ENCODE results near the gene IDH2. TPM values are rescaled to one million over a fixed set of nuclear protein-coding genes. Genes with fewer than 3 reads are reported as not detected.

IDH2 gene
- polyA plus RNA-seq, 1 donor from 2014 or later: 84.7 TPM

DNA sequence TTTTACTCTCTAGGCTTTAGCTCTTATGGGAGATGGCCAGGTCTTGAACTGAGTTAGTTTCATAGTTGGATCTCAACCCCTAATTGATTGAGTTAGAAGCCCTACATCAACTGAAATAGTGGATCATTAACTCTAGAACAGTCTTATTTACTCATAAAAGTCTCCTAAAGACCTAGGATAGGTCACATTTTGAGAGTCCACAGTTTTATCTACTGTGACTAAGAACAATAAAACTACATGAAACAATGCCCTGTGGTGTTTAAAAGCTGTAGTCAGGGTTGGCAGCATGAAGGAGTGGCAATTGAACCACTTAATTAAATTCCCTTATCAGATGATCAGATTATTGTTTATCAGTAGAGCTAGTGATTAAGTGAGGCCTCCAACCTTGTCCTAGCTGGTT is 22.2 kb upstream of the IDH2 start:
- Histone ChIP-seq H3K9me2 (ENCODE audit: insufficient read depth, low read length) (no peaks in the 10 kb centered on the region), H3K4me3 (ENCODE audit: low read length) (no peak overlapping the region), H2AFZ (ENCODE audit: low read depth, low read length) (no peak overlapping the region), H3K27ac (ENCODE audit: low read length) (no peak overlapping the region), H3K36me3 (ENCODE audit: insufficient read depth, low read length) (no peaks in the 10 kb centered on the region), H3F3A (ENCODE audit: insufficient read depth, low read length, poor library complexity, severe bottlenecking) (no peaks in the 10 kb centered on the region), H3K79me2 (replicated peaks; ENCODE audit: insufficient read depth, low read length) (no peaks in the 10 kb centered on the region), H4K20me1 (ENCODE audit: insufficient read depth) (no peaks in the 10 kb centered on the region), H3K9me3 (ENCODE audit: low read length) (no peaks in the 10 kb centered on the region), H3K4me2 (ENCODE audit: low read length) (no peak overlapping the region), H3K9ac (ENCODE audit: low read length) (no peak overlapping the region), H3K27me3 (ENCODE audit: insufficient read depth, low read depth, low read length) (no peaks in the 10 kb centered on the region)
- TF ChIP-seq EP300 (conservative IDR thresholded peaks at IDR 0.05; ENCODE audit: poor library complexity, severe bottlenecking) (no peak), POLR2AphosphoS5 (IDR thresholded peaks at IDR 0.05) (no peak), SMC3 (conservative IDR thresholded peaks at IDR 0.05; ENCODE audit: poor library complexity) (no peak), EZH2 (IDR thresholded peaks at IDR 0.05; ENCODE audit: borderline replicate concordance, insufficient read depth, low read length, poor library complexity, severe bottlenecking) (no peak), RAD21 (conservative IDR thresholded peaks at IDR 0.05) (no peak), MXI1 (conservative IDR thresholded peaks at IDR 0.05; ENCODE audit: poor library complexity, severe bottlenecking) (no peak), TAF1 (IDR thresholded peaks at IDR 0.05; ENCODE audit: low read depth) (no peak)
- TF ChIP-seq, protein P1, sequence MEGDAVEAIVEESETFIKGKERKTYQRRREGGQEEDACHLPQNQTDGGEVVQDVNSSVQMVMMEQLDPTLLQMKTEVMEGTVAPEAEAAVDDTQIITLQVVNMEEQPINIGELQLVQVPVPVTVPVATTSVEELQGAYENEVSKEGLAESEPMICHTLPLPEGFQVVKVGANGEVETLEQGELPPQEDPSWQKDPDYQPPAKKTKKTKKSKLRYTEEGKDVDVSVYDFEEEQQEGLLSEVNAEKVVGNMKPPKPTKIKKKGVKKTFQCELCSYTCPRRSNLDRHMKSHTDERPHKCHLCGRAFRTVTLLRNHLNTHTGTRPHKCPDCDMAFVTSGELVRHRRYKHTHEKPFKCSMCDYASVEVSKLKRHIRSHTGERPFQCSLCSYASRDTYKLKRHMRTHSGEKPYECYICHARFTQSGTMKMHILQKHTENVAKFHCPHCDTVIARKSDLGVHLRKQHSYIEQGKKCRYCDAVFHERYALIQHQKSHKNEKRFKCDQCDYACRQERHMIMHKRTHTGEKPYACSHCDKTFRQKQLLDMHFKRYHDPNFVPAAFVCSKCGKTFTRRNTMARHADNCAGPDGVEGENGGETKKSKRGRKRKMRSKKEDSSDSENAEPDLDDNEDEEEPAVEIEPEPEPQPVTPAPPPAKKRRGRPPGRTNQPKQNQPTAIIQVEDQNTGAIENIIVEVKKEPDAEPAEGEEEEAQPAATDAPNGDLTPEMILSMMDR (IDR thresholded peaks at IDR 0.05; ENCODE audit: poor library complexity, severe bottlenecking): no peak
- TF ChIP-seq, protein P2, sequence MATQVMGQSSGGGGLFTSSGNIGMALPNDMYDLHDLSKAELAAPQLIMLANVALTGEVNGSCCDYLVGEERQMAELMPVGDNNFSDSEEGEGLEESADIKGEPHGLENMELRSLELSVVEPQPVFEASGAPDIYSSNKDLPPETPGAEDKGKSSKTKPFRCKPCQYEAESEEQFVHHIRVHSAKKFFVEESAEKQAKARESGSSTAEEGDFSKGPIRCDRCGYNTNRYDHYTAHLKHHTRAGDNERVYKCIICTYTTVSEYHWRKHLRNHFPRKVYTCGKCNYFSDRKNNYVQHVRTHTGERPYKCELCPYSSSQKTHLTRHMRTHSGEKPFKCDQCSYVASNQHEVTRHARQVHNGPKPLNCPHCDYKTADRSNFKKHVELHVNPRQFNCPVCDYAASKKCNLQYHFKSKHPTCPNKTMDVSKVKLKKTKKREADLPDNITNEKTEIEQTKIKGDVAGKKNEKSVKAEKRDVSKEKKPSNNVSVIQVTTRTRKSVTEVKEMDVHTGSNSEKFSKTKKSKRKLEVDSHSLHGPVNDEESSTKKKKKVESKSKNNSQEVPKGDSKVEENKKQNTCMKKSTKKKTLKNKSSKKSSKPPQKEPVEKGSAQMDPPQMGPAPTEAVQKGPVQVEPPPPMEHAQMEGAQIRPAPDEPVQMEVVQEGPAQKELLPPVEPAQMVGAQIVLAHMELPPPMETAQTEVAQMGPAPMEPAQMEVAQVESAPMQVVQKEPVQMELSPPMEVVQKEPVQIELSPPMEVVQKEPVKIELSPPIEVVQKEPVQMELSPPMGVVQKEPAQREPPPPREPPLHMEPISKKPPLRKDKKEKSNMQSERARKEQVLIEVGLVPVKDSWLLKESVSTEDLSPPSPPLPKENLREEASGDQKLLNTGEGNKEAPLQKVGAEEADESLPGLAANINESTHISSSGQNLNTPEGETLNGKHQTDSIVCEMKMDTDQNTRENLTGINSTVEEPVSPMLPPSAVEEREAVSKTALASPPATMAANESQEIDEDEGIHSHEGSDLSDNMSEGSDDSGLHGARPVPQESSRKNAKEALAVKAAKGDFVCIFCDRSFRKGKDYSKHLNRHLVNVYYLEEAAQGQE (IDR thresholded peaks at IDR 0.05; ENCODE audit: borderline replicate concordance): no peak

DNA sequence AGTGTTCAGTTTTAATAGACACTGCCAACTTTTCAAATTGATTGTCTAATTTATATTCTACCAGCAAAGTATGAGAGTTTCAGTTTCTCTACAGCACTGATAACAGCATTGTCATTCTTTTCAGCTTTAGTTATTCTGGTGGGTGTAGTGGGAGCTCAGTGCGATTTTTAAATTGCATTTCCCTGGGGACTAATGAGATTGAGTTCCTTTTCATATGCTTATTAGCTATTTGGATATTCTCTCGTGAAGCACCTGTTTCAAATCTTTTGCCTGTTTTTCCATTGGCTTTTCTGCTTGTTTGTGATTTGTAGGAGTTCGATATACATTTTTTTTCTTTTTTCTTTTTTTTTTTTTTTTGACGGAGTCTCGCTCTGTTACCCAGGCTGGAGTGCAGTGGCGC is 18.8 kb upstream of the IDH2 start:
- Histone ChIP-seq H3K27ac (ENCODE audit: low read length) (no peak overlapping the region), H3K27me3 (ENCODE audit: insufficient read depth, low read depth, low read length) (no peaks in the 10 kb centered on the region), H3K36me3 (ENCODE audit: insufficient read depth, low read length) (no peaks in the 10 kb centered on the region), H3K9ac (ENCODE audit: low read length) (no peak overlapping the region), H3K9me2 (ENCODE audit: insufficient read depth, low read length) (no peaks in the 10 kb centered on the region), H3K9me3 (ENCODE audit: low read length) (no peaks in the 10 kb centered on the region), H3K4me2 (ENCODE audit: low read length) (no peak overlapping the region), H3K79me2 (replicated peaks; ENCODE audit: insufficient read depth, low read length) (no peaks in the 10 kb centered on the region), H2AFZ (ENCODE audit: low read depth, low read length) (no peak overlapping the region), H4K20me1 (ENCODE audit: insufficient read depth) (no peaks in the 10 kb centered on the region), H3K4me3 (ENCODE audit: low read length) (no peak overlapping the region), H3F3A (ENCODE audit: insufficient read depth, low read length, poor library complexity, severe bottlenecking) (no peaks in the 10 kb centered on the region)
- TF ChIP-seq MXI1 (conservative IDR thresholded peaks at IDR 0.05; ENCODE audit: poor library complexity, severe bottlenecking): no peak
- no peak for TF ChIP-seq EZH2 (IDR thresholded peaks at IDR 0.05; ENCODE audit: borderline replicate concordance, insufficient read depth, low read length, poor library complexity, severe bottlenecking)
- TF ChIP-seq POLR2AphosphoS5 (IDR thresholded peaks at IDR 0.05): no peak
- no peak for TF ChIP-seq SMC3 (conservative IDR thresholded peaks at IDR 0.05; ENCODE audit: poor library complexity)
- TF ChIP-seq, protein P1 (IDR thresholded peaks at IDR 0.05; ENCODE audit: poor library complexity, severe bottlenecking): no peak
- no peak for TF ChIP-seq EP300 (conservative IDR thresholded peaks at IDR 0.05; ENCODE audit: poor library complexity, severe bottlenecking)
- TF ChIP-seq, protein P2 (IDR thresholded peaks at IDR 0.05; ENCODE audit: borderline replicate concordance): no peak
- TF ChIP-seq RAD21 (conservative IDR thresholded peaks at IDR 0.05): no peak
- TF ChIP-seq TAF1 (IDR thresholded peaks at IDR 0.05; ENCODE audit: low read depth): no peak

Measured in neural cell (in vitro differentiated cells).